ENCODE measurements around the gene RPS6KA3. TPM values are rescaled to one million over a fixed set of nuclear protein-coding genes. Genes with fewer than 3 reads are reported as not detected.

Gene RPS6KA3
- total RNA-seq, 1 experiment from 2014 or later = 9.2 TPM

GRCh38 chrX:20149326-20149725 is 117.4 kb downstream of the RPS6KA3 start:
- no peak overlapping the region for H3K4ac ChIP-seq (ENCODE audit: low read depth, low read length)
- Mint-ChIP-seq H3K27ac (no peak overlapping the region), H3K27me3 (ENCODE audit: low read depth) (no peaks in the 10 kb centered on the region; the same call in 1 of the 2 replicates), H3K9me3 (peaks cover 44 to 46% of the 10 kb centered on the region in 2 experiments), H3K4me1 (no peaks in the 10 kb centered on the region), H3K36me3 (ENCODE audit: insufficient read depth in 1 of 3, low read depth in 3 of 3) (peaks cover under 1 to 7% (median 3%) of the 10 kb centered on the region in 3 experiments), H3K4me3 (no peak overlapping the region)
- H4K20me1 ChIP-seq (ENCODE audit: control insufficient read depth, insufficient read depth, insufficient read length) = no peaks in the 10 kb centered on the region
- H3K9me3 ChIP-seq (ENCODE audit: control insufficient read depth, low read depth, low read length) = peaks cover 32% of the 10 kb centered on the region
- no peak for DNase-seq
- no peak overlapping the region for H2BK5ac ChIP-seq (ENCODE audit: insufficient read length, low read length)
- no peak overlapping the region for H3K4me2 ChIP-seq (ENCODE audit: insufficient read depth, insufficient read length, low read length)
- H3K18ac ChIP-seq (ENCODE audit: insufficient read length, low read depth, low read length) = no peak overlapping the region
- H3T11ph ChIP-seq (ENCODE audit: low read length) = no peak overlapping the region
- H3K23me2 ChIP-seq (ENCODE audit: insufficient read length, low read depth, low read length, poor library complexity, severe bottlenecking) = no peaks in the 10 kb centered on the region
- H4K5ac ChIP-seq (ENCODE audit: insufficient read length, low read depth, low read length) = no peak overlapping the region
- no peak overlapping the region for H2BK20ac ChIP-seq (ENCODE audit: low read depth, low read length, poor library complexity, severe bottlenecking)
- H4K91ac ChIP-seq (ENCODE audit: insufficient read length, low read depth, low read length) = no peak overlapping the region
- H3K79me2 ChIP-seq (ENCODE audit: insufficient read depth, low read length) = no peaks in the 10 kb centered on the region
- H3K27me3 ChIP-seq (ENCODE audit: insufficient read depth, low read length) = no peaks in the 10 kb centered on the region; the same call in 1 of the 2 replicates
- WGBS (ENCODE audit: extremely low coverage, insufficient read length, low lambda C conversion rate) = no CpG with 5 or more reads among the region's 2 CpGs
- H3K4me1 ChIP-seq (ENCODE audit: insufficient read depth, low read length) = no peaks in the 10 kb centered on the region
- TF ChIP-seq, protein P1, sequence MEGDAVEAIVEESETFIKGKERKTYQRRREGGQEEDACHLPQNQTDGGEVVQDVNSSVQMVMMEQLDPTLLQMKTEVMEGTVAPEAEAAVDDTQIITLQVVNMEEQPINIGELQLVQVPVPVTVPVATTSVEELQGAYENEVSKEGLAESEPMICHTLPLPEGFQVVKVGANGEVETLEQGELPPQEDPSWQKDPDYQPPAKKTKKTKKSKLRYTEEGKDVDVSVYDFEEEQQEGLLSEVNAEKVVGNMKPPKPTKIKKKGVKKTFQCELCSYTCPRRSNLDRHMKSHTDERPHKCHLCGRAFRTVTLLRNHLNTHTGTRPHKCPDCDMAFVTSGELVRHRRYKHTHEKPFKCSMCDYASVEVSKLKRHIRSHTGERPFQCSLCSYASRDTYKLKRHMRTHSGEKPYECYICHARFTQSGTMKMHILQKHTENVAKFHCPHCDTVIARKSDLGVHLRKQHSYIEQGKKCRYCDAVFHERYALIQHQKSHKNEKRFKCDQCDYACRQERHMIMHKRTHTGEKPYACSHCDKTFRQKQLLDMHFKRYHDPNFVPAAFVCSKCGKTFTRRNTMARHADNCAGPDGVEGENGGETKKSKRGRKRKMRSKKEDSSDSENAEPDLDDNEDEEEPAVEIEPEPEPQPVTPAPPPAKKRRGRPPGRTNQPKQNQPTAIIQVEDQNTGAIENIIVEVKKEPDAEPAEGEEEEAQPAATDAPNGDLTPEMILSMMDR (conservative IDR thresholded peaks at IDR 0.05) = no peak
- no peak overlapping the region for H2AFZ ChIP-seq (ENCODE audit: low read length)
- no peak overlapping the region for H2BK15ac ChIP-seq (ENCODE audit: low read depth, low read length)
- no peak overlapping the region for H3K14ac ChIP-seq (ENCODE audit: insufficient read depth, low read length)
- no peak overlapping the region for H2AK5ac ChIP-seq (ENCODE audit: insufficient read length, low read length)
- H4K8ac ChIP-seq (replicated peaks; ENCODE audit: insufficient read length, low read depth, low read length) = no peak overlapping the region
- H3K56ac ChIP-seq (ENCODE audit: insufficient read length, low read depth, low read length) = no peak overlapping the region
- H3K9ac ChIP-seq (ENCODE audit: extremely low read depth, insufficient read length, low read length) = no peak overlapping the region
- no peaks in the 10 kb centered on the region for H3K79me1 ChIP-seq (ENCODE audit: insufficient read depth, low read depth, low read length, poor library complexity, severe bottlenecking)
- no peak overlapping the region for H2BK12ac ChIP-seq (ENCODE audit: insufficient read length, low read depth, low read length)
- no peak overlapping the region for H3K23ac ChIP-seq (ENCODE audit: insufficient read length, low read depth, low read length)
- H2BK120ac ChIP-seq (ENCODE audit: low read depth, low read length, poor library complexity, severe bottlenecking) = no peak overlapping the region
- no peak overlapping the region for H3K27ac ChIP-seq (ENCODE audit: insufficient read length, low read depth, low read length)
